ENCODE data around the gene C4BPB. TPM values are rescaled to one million over a fixed set of nuclear protein-coding genes. Genes with fewer than 3 reads are reported as not detected.

The C4BPB gene
- total and polyA plus RNA-seq, 2 of the 13 experiments (the other 11 are each of a cell fraction or from before 2014, with no cell fraction given) = 155 to 266 TPM

DNA sequence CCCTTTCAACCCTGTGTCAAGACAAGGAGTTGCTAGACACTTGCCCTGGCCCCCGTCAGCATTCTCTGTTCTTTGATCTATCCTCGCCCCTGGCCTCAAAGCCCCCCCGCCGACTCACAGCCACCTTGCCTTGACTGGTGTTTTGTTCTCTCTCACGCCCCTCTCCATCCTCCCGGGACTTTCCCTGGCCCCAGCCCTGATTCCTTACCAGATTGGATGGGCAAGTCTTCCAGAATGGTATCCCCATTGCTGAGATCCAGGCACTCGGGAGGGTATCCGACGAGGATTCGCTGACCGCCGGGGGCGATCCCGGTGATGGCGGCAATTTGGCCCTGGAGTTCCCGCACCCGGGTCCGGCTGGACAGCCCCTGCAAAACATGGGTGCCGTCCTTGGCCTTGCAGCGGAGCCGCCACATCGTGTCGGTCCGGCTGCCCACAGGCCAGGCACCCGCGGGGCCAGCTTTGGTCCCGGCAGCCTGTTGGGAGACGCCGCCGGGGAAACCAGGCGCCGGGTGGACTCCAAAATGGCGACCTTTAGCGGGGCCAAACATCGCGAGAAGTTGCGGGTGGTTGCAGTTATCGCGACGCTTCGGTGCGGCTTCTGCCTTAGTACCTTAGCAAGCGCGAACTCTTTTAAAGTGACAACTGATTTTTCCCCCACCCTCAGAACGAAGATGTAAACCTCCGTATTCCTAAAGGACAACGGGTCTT lies 38.0 kb upstream of the C4BPB start (continued):
- TF ChIP-seq, protein P1, sequence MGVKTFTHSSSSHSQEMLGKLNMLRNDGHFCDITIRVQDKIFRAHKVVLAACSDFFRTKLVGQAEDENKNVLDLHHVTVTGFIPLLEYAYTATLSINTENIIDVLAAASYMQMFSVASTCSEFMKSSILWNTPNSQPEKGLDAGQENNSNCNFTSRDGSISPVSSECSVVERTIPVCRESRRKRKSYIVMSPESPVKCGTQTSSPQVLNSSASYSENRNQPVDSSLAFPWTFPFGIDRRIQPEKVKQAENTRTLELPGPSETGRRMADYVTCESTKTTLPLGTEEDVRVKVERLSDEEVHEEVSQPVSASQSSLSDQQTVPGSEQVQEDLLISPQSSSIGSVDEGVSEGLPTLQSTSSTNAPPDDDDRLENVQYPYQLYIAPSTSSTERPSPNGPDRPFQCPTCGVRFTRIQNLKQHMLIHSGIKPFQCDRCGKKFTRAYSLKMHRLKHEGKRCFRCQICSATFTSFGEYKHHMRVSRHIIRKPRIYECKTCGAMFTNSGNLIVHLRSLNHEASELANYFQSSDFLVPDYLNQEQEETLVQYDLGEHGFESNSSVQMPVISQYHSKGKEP (CRISPR knock-in tag; IDR thresholded peaks at IDR 0.05) = no peak
- TF ChIP-seq NFKBIZ (CRISPR knock-in tag; IDR thresholded peaks at IDR 0.05) (no peak), PRMT3 (CRISPR knock-in tag; IDR thresholded peaks at IDR 0.05; ENCODE audit: borderline replicate concordance, low read depth) (no peak), MXD4 (CRISPR knock-in tag; IDR thresholded peaks at IDR 0.05) (no peak), JUNB (CRISPR knock-in tag; IDR thresholded peaks at IDR 0.05; ENCODE audit: borderline replicate concordance) (no peak), SP1 (IDR thresholded peaks at IDR 0.05) (no peak), SP1 (CRISPR knock-in tag; IDR thresholded peaks at IDR 0.05) (no peak), ZSCAN30 (CRISPR knock-in tag; IDR thresholded peaks at IDR 0.05) (no peak), GTF3A (CRISPR knock-in tag; conservative IDR thresholded peaks at IDR 0.05) (no peak), ZFP36L2 (CRISPR knock-in tag; IDR thresholded peaks at IDR 0.05) (no peak), ZNF326 (CRISPR knock-in tag; IDR thresholded peaks at IDR 0.05; ENCODE audit: borderline replicate concordance) (no peak), RBFOX2 (IDR thresholded peaks at IDR 0.05; ENCODE audit: low read depth, low read length) (peak; percentile 91), RXRA (CRISPR knock-in tag; IDR thresholded peaks at IDR 0.05) (no peak; the same call in 1 of the 2 replicates)
- TF ChIP-seq, protein P2, sequence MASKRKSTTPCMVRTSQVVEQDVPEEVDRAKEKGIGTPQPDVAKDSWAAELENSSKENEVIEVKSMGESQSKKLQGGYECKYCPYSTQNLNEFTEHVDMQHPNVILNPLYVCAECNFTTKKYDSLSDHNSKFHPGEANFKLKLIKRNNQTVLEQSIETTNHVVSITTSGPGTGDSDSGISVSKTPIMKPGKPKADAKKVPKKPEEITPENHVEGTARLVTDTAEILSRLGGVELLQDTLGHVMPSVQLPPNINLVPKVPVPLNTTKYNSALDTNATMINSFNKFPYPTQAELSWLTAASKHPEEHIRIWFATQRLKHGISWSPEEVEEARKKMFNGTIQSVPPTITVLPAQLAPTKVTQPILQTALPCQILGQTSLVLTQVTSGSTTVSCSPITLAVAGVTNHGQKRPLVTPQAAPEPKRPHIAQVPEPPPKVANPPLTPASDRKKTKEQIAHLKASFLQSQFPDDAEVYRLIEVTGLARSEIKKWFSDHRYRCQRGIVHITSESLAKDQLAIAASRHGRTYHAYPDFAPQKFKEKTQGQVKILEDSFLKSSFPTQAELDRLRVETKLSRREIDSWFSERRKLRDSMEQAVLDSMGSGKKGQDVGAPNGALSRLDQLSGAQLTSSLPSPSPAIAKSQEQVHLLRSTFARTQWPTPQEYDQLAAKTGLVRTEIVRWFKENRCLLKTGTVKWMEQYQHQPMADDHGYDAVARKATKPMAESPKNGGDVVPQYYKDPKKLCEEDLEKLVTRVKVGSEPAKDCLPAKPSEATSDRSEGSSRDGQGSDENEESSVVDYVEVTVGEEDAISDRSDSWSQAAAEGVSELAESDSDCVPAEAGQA (IDR thresholded peaks at IDR 0.05; ENCODE audit: low read depth) = peak; percentile 69
- TF ChIP-seq, protein P2 (CRISPR knock-in tag; IDR thresholded peaks at IDR 0.05; ENCODE audit: borderline replicate concordance) = peak; percentile 31; the same call in 1 of the 2 replicates
- TF ChIP-seq, protein P3, sequence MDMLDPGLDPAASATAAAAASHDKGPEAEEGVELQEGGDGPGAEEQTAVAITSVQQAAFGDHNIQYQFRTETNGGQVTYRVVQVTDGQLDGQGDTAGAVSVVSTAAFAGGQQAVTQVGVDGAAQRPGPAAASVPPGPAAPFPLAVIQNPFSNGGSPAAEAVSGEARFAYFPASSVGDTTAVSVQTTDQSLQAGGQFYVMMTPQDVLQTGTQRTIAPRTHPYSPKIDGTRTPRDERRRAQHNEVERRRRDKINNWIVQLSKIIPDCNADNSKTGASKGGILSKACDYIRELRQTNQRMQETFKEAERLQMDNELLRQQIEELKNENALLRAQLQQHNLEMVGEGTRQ (IDR thresholded peaks at IDR 0.05; ENCODE audit: low read depth, low read length) = no peak
- TF ChIP-seq, protein P3 (CRISPR knock-in tag; IDR thresholded peaks at IDR 0.05; ENCODE audit: borderline replicate concordance) = no peak
